OCI-LY7 (cell line): ENCODE measurements around the gene FBRSL1.
A peak's percentile ranks its signal among the peaks of the same experiment; 100 is the strongest.

Experiments used
- CTCF ChIP-seq: fragments of 200-600 bp; sonication (generic); conservative IDR thresholded peaks from 2 replicates; pipeline ENCODE4 v1.5.1; 2014; ENCODE audit warnings: mild to moderate bottlenecking, antibody characterized with exemption, low read length, moderate library complexity, mixed read lengths
- EZH2phosphoT487 ChIP-seq: fragments of 200-600 bp; sonication (generic); IDR thresholded peaks from 2 replicates; pipeline ENCODE4 v1.6.1; 2018; ENCODE audit warnings: low read depth, borderline replicate concordance, mild to moderate bottlenecking, mixed run types, antibody characterized with exemption, low read length, moderate library complexity, mixed read lengths

GRCh38 chr12:132560364-132560613 is 70.3 kb downstream of the FBRSL1 start:
- TF ChIP-seq CTCF (0 out of 2 replicates have a peak, but pooled peaks have one; percentile 11), EZH2phosphoT487 (no peak)
